GM12878 (cell line): Measurements from ENCODE around the gene PSMA1. TPM values are rescaled to one million over a fixed set of nuclear protein-coding genes. Genes with fewer than 3 reads are reported as not detected.

Source experiments
- ATAC-seq: fragments of 200-7000 bp; cut with Tn5 transposase; 3 replicates; pipeline ENCODE4 v1.9.1; 2020; ENCODE audit warnings: mild to moderate bottlenecking, moderate library complexity
- BruUV-seq: library from RNA; stranded (reverse); fragments of 400-500 nt; replicated peaks from 2 replicates; lab custom pipeline; 2021; lab: Mats Ljungman, UMichigan
- CTCF ChIA-PET: fragments of 300-600 bp; sonication (Branson Sonifier 250); formaldehyde crosslinking; extraction: SDS; loops from one replicate; lab custom pipeline; 2021; ENCODE audit warnings: inconsistent platforms; lab: Yijun Ruan, JAX
- POLR2A ChIA-PET: fragments of 350-600 bp; formaldehyde crosslinking; extraction: SDS; loops from one replicate; lab custom pipeline; 2021; ENCODE audit warnings: inconsistent platforms; lab: Charles Lee
- RAD21 ChIA-PET: fragments of 300-600 bp; sonication (Branson Sonifier 250); formaldehyde crosslinking; loops from one replicate; lab custom pipeline; 2023; ENCODE audit warnings: antibody characterized with exemption; ENCODE audit not compliant: unreplicated experiment; lab: Charles Lee
- SMC1A ChIA-PET: fragments of 300-600 bp; sonication (Branson Sonifier 250); formaldehyde crosslinking; loops from one replicate; lab custom pipeline; 2023; ENCODE audit not compliant: unreplicated experiment, uncharacterized antibody; lab: Charles Lee
- DNase-seq: peaks from one replicate; pipeline ENCODE4 v3.0.0-alpha.2; 2011; ENCODE audit warnings: low read depth, low spot score
- FAIRE-seq: peaks from 3 replicates; lab custom pipeline; 2011; peaks lifted over from hg19 to GRCh38; lab: Jason Lieb, UNC
- H2AFZ ChIP-seq: 2 replicates; pipeline ENCODE4 v1.6.0; 2011; ENCODE audit warnings: low read depth, low read length, control low read depth; ENCODE audit not compliant: control insufficient read depth
- H3K27ac ChIP-seq: 2 replicates; pipeline ENCODE4 v1.5.1; 2011; ENCODE audit warnings: control low read depth; ENCODE audit not compliant: control insufficient read depth, insufficient read depth
- H3K27me3 ChIP-seq, 2 experiments: replicated peaks in 1 of 2; 2 replicates each; pipeline versions ENCODE4 v1.6.0 to v1.6.1; 2011; ENCODE audit warnings: low read length in 1 of 2; ENCODE audit not compliant: control insufficient read depth in 2 of 2, insufficient read depth in 2 of 2
- H3K36me3 ChIP-seq, 2 experiments: 2 replicates each; pipeline ENCODE4 v1.5.1; 2011; ENCODE audit warnings: low read length in 1 of 2; ENCODE audit not compliant: control insufficient read depth in 2 of 2, insufficient read depth in 2 of 2
- H3K4me1 ChIP-seq: 2 replicates; pipeline ENCODE4 v1.6.1; 2011; ENCODE audit warnings: mild to moderate bottlenecking, low read length, moderate library complexity, mixed read lengths; ENCODE audit not compliant: control insufficient read depth, insufficient read depth
- H3K4me2 ChIP-seq: 2 replicates; pipeline ENCODE4 v1.6.0; 2011; ENCODE audit warnings: control low read depth; ENCODE audit not compliant: control insufficient read depth, insufficient read depth
- H3K4me3 ChIP-seq: fragments of 200-600 bp; sonication (generic); 2 replicates; pipeline ENCODE4 v1.5.1; 2016
- H3K79me2 ChIP-seq: 2 replicates; pipeline ENCODE4 v1.6.0; 2011; ENCODE audit warnings: low read length; ENCODE audit not compliant: control insufficient read depth, insufficient read depth
- H3K9ac ChIP-seq: 2 replicates; pipeline ENCODE4 v1.8.0; 2011; ENCODE audit warnings: low read length, control low read depth, mixed read lengths; ENCODE audit not compliant: control insufficient read depth, insufficient read depth
- H3K9me3 ChIP-seq: replicated peaks from 3 replicates; pipeline ENCODE4 v1.5.1; 2011; ENCODE audit warnings: mild to moderate bottlenecking, low read length; ENCODE audit not compliant: control insufficient read depth, insufficient read depth
- H4K20me1 ChIP-seq: 2 replicates; pipeline ENCODE4 v1.6.0; 2011; ENCODE audit not compliant: control insufficient read depth, insufficient read depth
- CEBPB ChIP-seq, 2 experiments: fragments of 150-350 bp in 1 of 2; IDR thresholded peaks; 2 replicates each; pipeline ENCODE4 v1.6.1; 2012 to 2014; ENCODE audit warnings: low read depth in 2 of 2, low read length in 2 of 2, borderline replicate concordance in 1 of 2, inconsistent platforms in 1 of 2
- CTCF ChIP-seq, 3 experiments: IDR thresholded peaks in 2 of 3; conservative IDR thresholded peaks in 1 of 3; 2 replicates each; pipeline ENCODE4 v1.5.1; 2011; ENCODE audit warnings: low read depth in 3 of 3, low read length in 3 of 3, mild to moderate bottlenecking in 3 of 3, control low read depth in 2 of 3, moderate library complexity in 2 of 3, inconsistent platforms in 1 of 3, mixed read lengths in 1 of 3; ENCODE audit not compliant: control insufficient read depth in 2 of 3, insufficient read depth in 1 of 3; ENCODE audit errors: extremely low read depth in 1 of 3
- MXI1 ChIP-seq: fragments of 150-350 bp; IDR thresholded peaks from 2 replicates; pipeline ENCODE4 v1.6.1; 2011; ENCODE audit warnings: low read depth, mild to moderate bottlenecking, inconsistent platforms, low read length, improper control_type of control experiment
- NR2F1 ChIP-seq: fragments of 450-650 bp; conservative IDR thresholded peaks from 2 replicates; pipeline ENCODE4 v1.6.1; 2017; ENCODE audit warnings: mild to moderate bottlenecking
- RAD21 ChIP-seq: IDR thresholded peaks from 2 replicates; pipeline ENCODE4 v1.6.1; 2011; ENCODE audit warnings: mild to moderate bottlenecking, low read depth, low read length, moderate library complexity; ENCODE audit not compliant: insufficient read depth
- SMC3 ChIP-seq: IDR thresholded peaks from 2 replicates; pipeline ENCODE4 v1.6.1; 2011; ENCODE audit warnings: low read length, improper control_type of control experiment, borderline replicate concordance
- SRF ChIP-seq, 2 experiments: IDR thresholded peaks; 2 replicates each; pipeline ENCODE4 v1.6.1; 2011; ENCODE audit warnings: low read depth in 2 of 2, low read length in 2 of 2, mild to moderate bottlenecking in 1 of 2, moderate library complexity in 1 of 2
- WGBS: methylation state at CpG from one replicate; pipeline ENCODE4 v1.1.6; 2016; ENCODE audit warnings: low lambda C conversion rate; ENCODE audit not compliant: insufficient replicate concordance, insufficient coverage; ENCODE audit errors: missing lambda C conversion rate; 5-methylcytosine and 5-hydroxymethylcytosine counted together
- in situ Hi-C: fragments of 300-500 bp; cut with MboI; formaldehyde crosslinking; loops from 9 replicates; pipeline ENCODE4 v1.14.3; 2018; ENCODE audit warnings: mixed read lengths
- intact Hi-C: fragments of 100-400 bp; cut with micrococcal nuclease; formaldehyde crosslinking; loops from one replicate; pipeline ENCODE4 v1.14.2; 2022; ENCODE audit not compliant: unreplicated experiment
- polyA plus RNA-seq, 11 experiments: library from polyadenylated mRNA; depleted of rRNA in 4 of 11; unstranded in 6 of 11; stranded (reverse) in 5 of 11; fragments of >200 nt; fragmentation: Nextera tagmentation in 4 of 11; fragmentation: Illumina TruSeq in 1 of 11; extraction: Ambion mirVana in 4 of 11; extraction: Trizol in 1 of 11; gene quantifications; 1 replicate in 1 of 11; 2 replicates in 10 of 11; pipeline versions ENCODE4 v1.2.1 to v1.2.3, GENCODE V29; 2011 to 2016; ENCODE audit warnings: inconsistent platforms in 2 of 11, missing spikeins in 2 of 11, low read depth in 1 of 11
- total RNA-seq, 4 experiments: library from RNA; depleted of rRNA in 3 of 4; stranded (reverse); fragments of >200 nt in 3 of 4; fragmentation: Illumina TruSeq in 1 of 4; extraction: Trizol in 1 of 4; gene quantifications; 2 replicates each; pipeline versions ENCODE4 v1.2.1 to v1.2.3, GENCODE V29; 2013 to 2021
- TF ChIP-seq, protein P1 (sequence below): fragments of 450-650 bp; IDR thresholded peaks from 2 replicates; pipeline ENCODE4 v1.6.1; 2017; ENCODE audit warnings: low read depth, mild to moderate bottlenecking, moderate library complexity
- TF ChIP-seq, protein P2 (sequence below): fragments of 450-650 bp; formaldehyde crosslinking; IDR thresholded peaks from 2 replicates; pipeline ENCODE4 v1.5.0; 2022; ENCODE audit warnings: mild to moderate bottlenecking, missing genetic modification characterization

The PSMA1 gene
- total and polyA plus RNA-seq, 10 of the 15 experiments (the other 5 are each of a cell fraction or from before 2014, with no cell fraction given) = 185 to 678 (median 299) TPM

DNA sequence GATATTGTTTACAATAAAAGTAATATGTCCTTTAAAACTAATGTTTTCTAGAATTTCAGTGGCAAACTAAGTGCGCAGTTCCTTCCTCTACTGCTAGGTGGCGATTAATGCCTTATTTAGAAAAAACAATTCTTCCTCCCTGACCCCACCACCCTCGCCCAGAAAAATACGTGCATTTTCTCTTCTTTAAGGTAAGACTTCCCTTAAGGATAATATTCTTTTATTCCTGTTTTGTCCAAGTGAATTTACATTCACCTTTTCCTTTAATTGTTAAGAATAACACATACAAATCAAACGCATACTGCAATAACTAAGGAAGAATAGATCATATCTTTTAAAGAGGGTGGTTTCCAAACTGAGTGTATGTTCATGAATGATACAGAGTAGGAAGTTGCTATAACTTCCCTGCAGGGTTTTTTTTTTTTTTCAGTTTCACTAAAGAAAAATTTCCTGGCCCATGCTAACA, 17.0 kb upstream of the PSMA1 start:
- POLR2A ChIA-PET = no interaction called here
- H2AFZ ChIP-seq = peak overlapping the region; percentile 9
- H3K36me3 ChIP-seq = no peaks in the 10 kb centered on the region
- in situ Hi-C loops = loop anchor here (25.0 kb wide), 1 partner anchor 225 kb away; no protein-coding TSS in a partner anchor
- peak; percentile 69 to 88 (median 72) for TF ChIP-seq CTCF (IDR thresholded peaks at IDR 0.05 in 2 of 3, conservative IDR thresholded peaks at IDR 0.05 in 1 of 3; ENCODE audit: control insufficient read depth in 2 of 3, extremely low read depth in 1 of 3, insufficient read depth in 1 of 3, low read depth in 3 of 3, low read length in 3 of 3)
- TF ChIP-seq SRF (IDR thresholded peaks at IDR 0.05; ENCODE audit: low read depth in 2 of 2, low read length in 2 of 2) = 0 out of 4 replicates have a peak, but pooled peaks of 1 of the 2 experiments have one; percentile 29
- peak; percentile 68 for TF ChIP-seq SMC3
- no peak for TF ChIP-seq CEBPB (IDR thresholded peaks at IDR 0.05; ENCODE audit: borderline replicate concordance in 1 of 2, low read depth in 2 of 2, low read length in 2 of 2)
- TF ChIP-seq, protein P1, sequence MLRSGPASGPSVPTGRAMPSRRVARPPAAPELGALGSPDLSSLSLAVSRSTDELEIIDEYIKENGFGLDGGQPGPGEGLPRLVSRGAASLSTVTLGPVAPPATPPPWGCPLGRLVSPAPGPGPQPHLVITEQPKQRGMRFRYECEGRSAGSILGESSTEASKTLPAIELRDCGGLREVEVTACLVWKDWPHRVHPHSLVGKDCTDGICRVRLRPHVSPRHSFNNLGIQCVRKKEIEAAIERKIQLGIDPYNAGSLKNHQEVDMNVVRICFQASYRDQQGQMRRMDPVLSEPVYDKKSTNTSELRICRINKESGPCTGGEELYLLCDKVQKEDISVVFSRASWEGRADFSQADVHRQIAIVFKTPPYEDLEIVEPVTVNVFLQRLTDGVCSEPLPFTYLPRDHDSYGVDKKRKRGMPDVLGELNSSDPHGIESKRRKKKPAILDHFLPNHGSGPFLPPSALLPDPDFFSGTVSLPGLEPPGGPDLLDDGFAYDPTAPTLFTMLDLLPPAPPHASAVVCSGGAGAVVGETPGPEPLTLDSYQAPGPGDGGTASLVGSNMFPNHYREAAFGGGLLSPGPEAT = peak; percentile 34; the same call in 1 of the 2 replicates
- 0 out of 2 replicates have a peak, but pooled peaks have one; percentile 18 for TF ChIP-seq NR2F1
- no peak for TF ChIP-seq MXI1
- TF ChIP-seq, protein P2, sequence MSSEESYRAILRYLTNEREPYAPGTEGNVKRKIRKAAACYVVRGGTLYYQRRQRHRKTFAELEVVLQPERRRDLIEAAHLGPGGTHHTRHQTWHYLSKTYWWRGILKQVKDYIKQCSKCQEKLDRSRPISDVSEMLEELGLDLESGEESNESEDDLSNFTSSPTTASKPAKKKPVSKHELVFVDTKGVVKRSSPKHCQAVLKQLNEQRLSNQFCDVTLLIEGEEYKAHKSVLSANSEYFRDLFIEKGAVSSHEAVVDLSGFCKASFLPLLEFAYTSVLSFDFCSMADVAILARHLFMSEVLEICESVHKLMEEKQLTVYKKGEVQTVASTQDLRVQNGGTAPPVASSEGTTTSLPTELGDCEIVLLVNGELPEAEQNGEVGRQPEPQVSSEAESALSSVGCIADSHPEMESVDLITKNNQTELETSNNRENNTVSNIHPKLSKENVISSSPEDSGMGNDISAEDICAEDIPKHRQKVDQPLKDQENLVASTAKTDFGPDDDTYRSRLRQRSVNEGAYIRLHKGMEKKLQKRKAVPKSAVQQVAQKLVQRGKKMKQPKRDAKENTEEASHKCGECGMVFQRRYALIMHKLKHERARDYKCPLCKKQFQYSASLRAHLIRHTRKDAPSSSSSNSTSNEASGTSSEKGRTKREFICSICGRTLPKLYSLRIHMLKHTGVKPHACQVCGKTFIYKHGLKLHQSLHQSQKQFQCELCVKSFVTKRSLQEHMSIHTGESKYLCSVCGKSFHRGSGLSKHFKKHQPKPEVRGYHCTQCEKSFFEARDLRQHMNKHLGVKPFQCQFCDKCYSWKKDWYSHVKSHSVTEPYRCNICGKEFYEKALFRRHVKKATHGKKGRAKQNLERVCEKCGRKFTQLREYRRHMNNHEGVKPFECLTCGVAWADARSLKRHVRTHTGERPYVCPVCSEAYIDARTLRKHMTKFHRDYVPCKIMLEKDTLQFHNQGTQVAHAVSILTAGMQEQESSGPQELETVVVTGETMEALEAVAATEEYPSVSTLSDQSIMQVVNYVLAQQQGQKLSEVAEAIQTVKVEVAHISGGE (CRISPR knock-in tag) = no peak
- peak; percentile 76 for TF ChIP-seq RAD21
- TF ChIP-seq, all 136 proteins: peak for 6
- H3K9me3 ChIP-seq = no peaks in the 10 kb centered on the region
- ATAC-seq (peak; percentile 80), DNase-seq (no peak), FAIRE-seq (no peak)
- WGBS = 0% methylated on average over 5 of the region's 5 CpGs
- ChIA-PET SMC1A (interaction anchor here (1.0 kb wide), 1 partner anchor 370 kb away, joined by 3 read pairs; no protein-coding TSS in a partner anchor), RAD21 (interaction anchor here (1.0 kb wide), 1 partner anchor 371 kb away, joined by 4 read pairs; no protein-coding TSS in a partner anchor), CTCF (interaction anchor here (4.3 kb wide), 1 partner anchor 371 kb away, joined by 33 read pairs; no protein-coding TSS in a partner anchor)
- intact Hi-C loops = loop anchor here (1.0 to 10.0 kb wide), 5 partner anchors 108 to 538 kb away; partner anchors contain the start of gene CALCB
- H3K79me2 ChIP-seq = no peaks in the 10 kb centered on the region
- H3K4me3 ChIP-seq = no peak overlapping the region
- H3K4me1 ChIP-seq = no peaks in the 10 kb centered on the region
- H4K20me1 ChIP-seq = no peaks in the 10 kb centered on the region
- no peak overlapping the region for H3K27ac ChIP-seq
- H3K27me3 ChIP-seq = no peaks in the 10 kb centered on the region
- no TSS peak for BruUV-seq
- 0 out of 2 replicates have a peak overlapping the region, but pooled peaks have one; percentile 30 for H3K4me2 ChIP-seq
- H3K9ac ChIP-seq = no peak overlapping the region
